Erythroblast (primary cell): ENCODE results near the gene AHCYL2.

ENCODE experiments used
- GATA1 ChIP-seq: IDR thresholded peaks from 2 replicates; pipeline ENCODE4 v1.6.1; 2011; ENCODE audit warnings: low read depth, mild to moderate bottlenecking, control low read depth, low read length, moderate library complexity
- POLR2A ChIP-seq: IDR thresholded peaks from 2 replicates; pipeline ENCODE4 v1.6.1; 2011; ENCODE audit warnings: mild to moderate bottlenecking, low read length

GRCh38 chr7:129212126-129212525 lies 12.7 kb upstream of the AHCYL2 start:
- TF ChIP-seq POLR2A = no peak
- TF ChIP-seq GATA1 = no peak
